ENCODE results near the gene PXDC1.

Gene PXDC1

DNA sequence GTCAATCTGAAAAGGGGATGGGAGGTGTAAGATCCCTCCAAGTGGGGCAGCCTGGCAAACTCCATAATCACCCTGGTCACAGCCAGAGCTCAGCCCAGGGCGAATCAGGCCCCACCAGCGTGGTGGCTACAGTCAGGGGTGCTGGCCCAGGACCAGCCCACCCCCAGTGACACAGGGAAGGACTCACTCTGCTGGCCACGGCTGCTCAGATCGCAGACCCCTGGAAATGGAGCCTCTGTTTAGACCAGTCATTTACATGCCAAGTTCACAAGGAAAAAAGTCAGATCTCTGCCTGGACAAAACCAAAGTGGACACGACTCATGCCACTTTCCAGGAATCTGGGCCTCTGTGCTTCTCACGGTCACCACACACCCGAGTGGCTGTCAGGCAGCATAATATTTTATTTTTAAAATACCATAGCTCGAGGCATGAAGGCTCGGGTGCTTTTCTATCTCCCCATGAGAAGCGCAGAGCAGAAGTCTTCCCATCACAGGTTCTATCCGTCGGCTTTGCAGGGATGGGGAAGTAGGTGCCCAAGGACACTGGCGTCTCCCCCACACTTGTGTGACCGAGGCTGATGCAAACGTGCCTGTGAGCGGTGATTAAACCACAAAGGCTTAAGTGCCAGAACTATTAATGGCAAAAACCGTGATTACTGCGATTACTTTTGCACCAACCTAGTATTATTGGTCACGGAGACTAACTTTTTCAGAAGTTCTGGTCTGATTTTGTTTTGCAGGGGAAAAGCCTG, 13.0 kb downstream of the PXDC1 start:
- POLR2A ChIA-PET: no interaction called here
- CTCF ChIA-PET: interaction anchor here (0.6 kb wide), 1 partner anchor 252 kb away, joined by 3 read pairs; no protein-coding TSS in a partner anchor
- TF ChIP-seq, protein P1, sequence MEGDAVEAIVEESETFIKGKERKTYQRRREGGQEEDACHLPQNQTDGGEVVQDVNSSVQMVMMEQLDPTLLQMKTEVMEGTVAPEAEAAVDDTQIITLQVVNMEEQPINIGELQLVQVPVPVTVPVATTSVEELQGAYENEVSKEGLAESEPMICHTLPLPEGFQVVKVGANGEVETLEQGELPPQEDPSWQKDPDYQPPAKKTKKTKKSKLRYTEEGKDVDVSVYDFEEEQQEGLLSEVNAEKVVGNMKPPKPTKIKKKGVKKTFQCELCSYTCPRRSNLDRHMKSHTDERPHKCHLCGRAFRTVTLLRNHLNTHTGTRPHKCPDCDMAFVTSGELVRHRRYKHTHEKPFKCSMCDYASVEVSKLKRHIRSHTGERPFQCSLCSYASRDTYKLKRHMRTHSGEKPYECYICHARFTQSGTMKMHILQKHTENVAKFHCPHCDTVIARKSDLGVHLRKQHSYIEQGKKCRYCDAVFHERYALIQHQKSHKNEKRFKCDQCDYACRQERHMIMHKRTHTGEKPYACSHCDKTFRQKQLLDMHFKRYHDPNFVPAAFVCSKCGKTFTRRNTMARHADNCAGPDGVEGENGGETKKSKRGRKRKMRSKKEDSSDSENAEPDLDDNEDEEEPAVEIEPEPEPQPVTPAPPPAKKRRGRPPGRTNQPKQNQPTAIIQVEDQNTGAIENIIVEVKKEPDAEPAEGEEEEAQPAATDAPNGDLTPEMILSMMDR (IDR thresholded peaks at IDR 0.05; ENCODE audit: control extremely low read depth, extremely low read depth, low read depth, missing control alignments): no peak
- DNase-seq (ENCODE audit: extremely low spot score): no peak

DNA sequence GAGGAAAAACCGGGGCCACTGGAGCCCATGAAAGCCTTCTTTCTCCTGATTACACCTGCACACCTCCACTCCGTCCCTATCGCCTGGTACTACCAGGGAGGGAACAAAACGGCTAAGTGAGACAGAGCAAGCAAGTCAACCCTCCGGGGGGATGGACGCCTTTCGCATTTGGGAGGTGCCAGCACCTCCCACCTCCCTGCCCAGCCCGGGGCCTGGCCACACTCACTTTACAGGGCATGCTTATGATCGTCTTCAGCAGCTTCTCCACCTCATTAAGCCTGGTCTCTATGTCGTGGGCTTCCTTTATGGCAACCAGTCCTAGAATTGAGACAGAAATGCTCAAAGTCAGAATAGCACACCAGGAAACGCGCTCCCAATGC, 13.7 kb downstream of the PXDC1 start:
- TF ChIP-seq, protein P1 (IDR thresholded peaks at IDR 0.05; ENCODE audit: control extremely low read depth, extremely low read depth, low read depth, missing control alignments): no peak
- ChIA-PET CTCF (no interaction called here), POLR2A (no interaction called here)
- DNase-seq (ENCODE audit: extremely low spot score): no peak

DNA sequence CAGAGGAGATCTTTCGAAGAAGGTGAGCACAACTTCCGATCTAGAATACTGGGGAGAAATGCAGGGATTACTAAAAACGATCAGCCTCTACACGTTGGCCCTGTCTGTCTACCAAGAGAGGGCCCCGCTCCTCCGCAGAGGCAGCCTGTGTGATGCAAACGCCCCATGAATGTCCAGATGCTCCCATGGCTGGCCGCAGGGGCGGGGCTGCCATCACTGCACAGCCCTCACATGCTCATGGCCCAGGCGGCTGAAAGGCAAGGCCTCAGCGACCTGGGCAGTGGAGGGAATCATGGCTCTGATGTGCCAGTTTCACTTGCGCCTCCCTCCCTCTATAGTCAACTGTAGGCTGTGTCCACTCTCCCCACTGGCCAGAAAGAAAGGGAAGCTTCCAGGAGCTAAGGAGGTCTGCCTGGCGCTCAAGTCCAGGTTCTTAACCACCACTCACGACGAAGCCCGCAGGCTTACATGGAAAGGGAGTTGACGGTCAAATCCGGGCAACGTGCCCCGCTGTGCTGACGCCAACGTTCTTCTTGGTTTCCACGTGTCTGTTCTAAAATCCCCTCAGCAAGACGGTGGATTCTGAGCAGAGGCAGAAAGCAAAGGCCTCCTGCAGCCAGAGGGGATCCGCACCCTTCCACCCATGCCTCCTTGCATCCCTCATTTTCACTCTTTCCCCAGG, 14.2 kb downstream of the PXDC1 start:
- ChIA-PET CTCF (interaction anchor here (2.7 kb wide), 1 partner anchor 457 kb away, joined by 10 read pairs; no protein-coding TSS in a partner anchor), POLR2A (no interaction called here)
- DNase-seq (ENCODE audit: extremely low spot score): no peak

DNA sequence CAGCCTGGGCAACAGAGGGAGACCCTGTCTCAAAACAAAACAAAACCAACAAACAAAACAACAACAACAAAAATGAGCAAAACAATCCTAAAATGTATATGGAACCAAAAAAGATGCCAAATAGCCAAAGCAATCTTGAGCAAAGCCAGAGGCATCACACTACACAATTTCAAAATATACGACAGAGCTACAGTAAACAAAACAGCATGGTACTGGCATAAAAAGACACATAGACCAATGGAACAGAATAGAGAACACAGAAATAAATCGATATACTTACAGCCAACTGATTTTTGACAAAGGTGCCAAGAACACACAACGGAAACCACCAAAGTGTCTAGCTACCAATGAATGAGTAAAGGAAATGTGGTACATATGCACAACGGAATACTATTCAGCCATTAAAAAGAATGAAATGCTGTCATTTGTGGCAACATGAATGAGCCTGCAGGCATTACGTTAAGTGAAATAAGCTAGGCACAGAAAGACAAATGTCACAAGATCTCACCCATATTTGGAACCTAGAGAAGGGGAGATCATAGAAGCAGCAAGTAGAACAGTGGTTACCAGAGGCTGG, 16.4 kb downstream of the PXDC1 start:
- TF ChIP-seq, protein P1 (IDR thresholded peaks at IDR 0.05; ENCODE audit: control extremely low read depth, extremely low read depth, low read depth, missing control alignments): no peak
- CTCF ChIA-PET: interaction anchor here (0.9 to 2.7 kb wide), 4 partner anchors 11 to 455 kb away, joined by 3 to 10 read pairs (median 6); no protein-coding TSS in a partner anchor
- no peak for DNase-seq (ENCODE audit: extremely low spot score)
- POLR2A ChIA-PET: no interaction called here

More for the DNA sequence above, 14.2 kb downstream of the PXDC1 start:
- TF ChIP-seq, protein P1 (IDR thresholded peaks at IDR 0.05; ENCODE audit: control extremely low read depth, extremely low read depth, low read depth, missing control alignments): no peak

DNA sequence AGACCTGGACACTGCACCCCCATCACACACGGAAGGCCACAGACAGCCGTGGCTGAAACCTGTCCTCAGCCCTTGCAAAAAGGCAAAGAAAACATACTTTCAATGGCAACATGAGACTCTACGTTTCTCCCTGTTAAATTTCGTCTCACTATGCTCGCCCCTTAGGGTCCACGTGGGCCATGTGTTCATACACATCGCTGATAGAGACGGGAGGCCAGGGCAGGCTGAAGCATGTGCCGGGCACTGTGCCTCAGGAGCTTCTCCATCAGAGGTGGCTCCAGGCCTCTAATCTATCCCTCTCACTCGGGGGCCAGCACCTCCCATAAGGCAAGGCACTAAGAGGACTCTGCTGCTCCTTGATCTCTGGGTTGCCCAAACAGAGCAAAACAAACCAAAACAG, 17.5 kb downstream of the PXDC1 start:
- TF ChIP-seq, protein P1 (IDR thresholded peaks at IDR 0.05; ENCODE audit: control extremely low read depth, extremely low read depth, low read depth, missing control alignments): no peak
- ChIA-PET CTCF (interaction anchor here (1.1 to 6.9 kb wide), 6 partner anchors 10 to 483 kb away, joined by 3 to 112 read pairs (median 13); no protein-coding TSS in a partner anchor), POLR2A (no interaction called here)
- no peak for DNase-seq (ENCODE audit: extremely low spot score)

DNA sequence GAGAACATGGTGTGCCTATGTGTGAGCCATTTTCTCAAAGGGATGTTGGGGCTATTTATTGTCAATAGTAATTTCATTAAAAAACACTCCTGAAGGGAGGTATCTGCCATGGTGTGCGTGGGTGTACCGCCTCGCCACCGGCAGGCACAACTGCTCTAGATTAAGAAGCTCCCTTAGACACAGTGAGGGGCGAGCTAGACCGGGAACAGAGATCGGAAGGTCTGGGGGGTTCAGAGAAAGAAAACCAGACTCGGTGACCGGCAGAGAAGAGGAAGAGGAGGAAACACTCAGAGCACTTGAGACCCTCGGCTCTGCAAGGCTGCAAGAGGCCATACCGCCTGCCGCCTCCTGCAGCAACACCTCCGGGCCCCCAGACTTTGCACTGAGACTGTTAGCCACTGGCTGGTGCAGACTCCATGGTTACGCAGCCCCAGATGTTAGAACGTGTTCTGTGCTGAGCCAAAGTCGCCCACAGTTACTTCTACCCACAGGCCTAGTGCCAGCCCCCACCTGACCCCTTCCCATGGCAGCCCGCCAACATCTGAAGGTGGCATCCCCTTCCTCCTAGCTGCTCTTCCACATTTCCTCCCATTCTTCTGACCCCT, 18.1 kb downstream of the PXDC1 start:
- no peak for DNase-seq (ENCODE audit: extremely low spot score)
- ChIA-PET POLR2A (no interaction called here), CTCF (interaction anchor here (1.0 to 6.9 kb wide), 27 partner anchors 10 to 614 kb away, joined by 3 to 112 read pairs (median 6); no protein-coding TSS in a partner anchor)
- TF ChIP-seq, protein P1 (IDR thresholded peaks at IDR 0.05; ENCODE audit: control extremely low read depth, extremely low read depth, low read depth, missing control alignments): no peak

Measured in GM10248 (cell line).